C1 segment of cervical spinal cord (tissue), 14 donors: ENCODE data around the gene POTEH.
"Not testable (repeated sequence)": the region's sequence is repeated elsewhere in the genome, so short reads cannot be mapped to it uniquely, and the experiment has no call there.

Experiments used
- DNase-seq, 14 donors: peaks; one replicate each; lab custom pipeline; 2025; lab: John Stamatoyannopoulos, UW

POTEH gene

DNA sequence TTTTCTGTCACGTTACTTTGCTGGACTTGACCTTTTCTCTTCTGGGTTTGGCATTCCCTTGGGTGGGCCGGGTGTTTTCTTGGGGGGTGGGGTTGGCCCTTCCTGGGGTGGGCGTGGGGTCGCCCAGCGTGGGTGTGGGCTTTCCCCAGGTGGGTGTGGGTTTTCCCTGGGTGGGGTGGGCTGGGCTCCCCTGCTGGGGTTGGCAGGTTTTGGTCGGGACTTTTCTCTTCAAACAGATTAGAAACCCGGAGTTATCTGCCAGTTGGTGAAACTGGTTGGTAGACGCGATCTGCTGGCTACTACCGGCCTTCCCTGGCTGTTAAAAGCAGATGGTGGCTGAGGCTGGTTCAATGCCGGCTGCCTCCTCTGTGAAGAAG lies at the start of gene POTEH:
Gene POTEH, plus strand, starts transcription at position 278 of the 377 bp plus-strand sequence. Its CDS starts 52 bp downstream, at position 330.
- DNase-seq = not testable (repeated sequence)

GRCh38 chr22:15642288-15642861 lies 47.5 kb upstream of the POTEH start:
- not testable (repeated sequence) for DNase-seq

DNA sequence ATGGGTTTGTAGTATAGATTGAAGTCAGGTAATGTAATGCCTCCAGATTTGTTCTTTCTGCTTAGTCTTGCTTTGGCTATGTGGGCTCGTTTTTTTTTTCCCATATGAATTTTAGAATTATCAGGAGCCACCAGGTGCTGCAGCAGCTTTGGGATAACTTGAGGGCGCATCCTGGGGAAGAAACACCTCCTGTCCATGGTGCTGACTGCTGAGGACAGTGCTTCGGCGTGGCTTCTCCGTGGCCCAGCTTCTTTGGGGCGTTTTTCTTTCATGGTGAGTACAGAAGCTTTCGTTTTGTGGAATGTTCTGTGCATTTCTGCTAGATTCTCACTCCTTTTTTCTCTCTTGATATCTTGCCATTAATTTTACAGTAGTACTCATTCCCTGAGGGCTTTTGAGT lies 37.9 kb upstream of the POTEH start:
- not testable (repeated sequence) for DNase-seq

DNA sequence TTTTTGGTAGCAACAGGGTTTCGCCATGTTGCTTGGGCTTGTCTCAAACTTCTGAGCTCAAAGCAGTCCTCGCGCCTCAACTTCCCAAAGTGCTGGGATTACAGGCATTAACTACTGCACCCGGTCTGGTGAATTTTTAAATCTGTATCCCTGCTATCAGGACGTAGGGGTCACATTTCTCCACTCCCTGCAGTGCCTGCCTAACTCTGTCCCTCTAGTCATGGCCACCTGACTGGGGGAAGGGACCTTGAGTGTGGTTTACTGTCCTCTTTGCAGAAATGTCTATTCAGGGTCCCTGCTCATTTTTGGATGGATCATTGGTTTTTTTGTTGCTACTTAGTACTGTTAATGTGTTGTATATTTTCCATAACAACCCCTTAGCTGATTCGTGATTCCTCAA lies 37.1 kb upstream of the POTEH start:
- not testable (repeated sequence) for DNase-seq

- DNase-seq = not testable (repeated sequence)
Measured at GRCh38 chr22:15653241-15653640, 36.6 kb upstream of the POTEH start.

DNA sequence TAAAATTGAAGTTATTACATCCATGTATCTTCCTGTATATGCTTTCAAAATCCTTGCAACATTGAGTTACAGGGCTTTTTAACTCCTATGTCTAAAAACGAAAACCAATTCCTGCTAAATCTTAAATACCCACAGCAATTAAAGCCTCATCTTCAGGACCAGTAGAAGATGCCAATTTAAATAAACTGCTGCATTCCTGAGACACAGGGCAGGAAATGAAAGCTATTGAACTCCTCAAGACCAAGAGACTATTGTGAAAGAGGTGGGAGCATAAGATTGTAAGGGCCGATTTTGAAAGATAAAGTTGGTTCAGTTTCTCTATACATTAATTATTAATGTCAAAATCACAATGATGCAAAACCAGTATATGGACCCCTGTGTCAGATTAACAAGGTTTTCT lies 28.7 kb upstream of the POTEH start:
- DNase-seq = not testable (repeated sequence)

DNA sequence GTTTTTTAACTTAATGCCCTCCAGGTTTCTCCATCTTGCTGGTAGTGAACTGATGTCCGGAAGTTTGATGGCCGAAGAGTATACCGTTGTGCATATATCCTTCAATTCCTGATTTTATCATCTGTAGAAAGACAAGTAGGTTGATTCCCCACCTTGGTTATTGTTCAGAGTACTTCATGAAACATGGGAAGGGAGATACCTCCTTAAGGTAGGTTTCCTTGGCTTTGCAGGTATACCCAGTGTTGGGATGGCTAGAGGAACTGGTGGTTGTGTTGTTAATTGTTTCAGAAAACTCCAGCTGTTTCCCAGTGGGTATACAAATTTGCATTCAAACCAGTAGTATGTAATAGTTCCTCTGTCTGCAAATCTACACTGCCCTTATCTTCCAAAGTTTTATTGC lies 25.1 kb upstream of the POTEH start:
- not testable (repeated sequence) for DNase-seq

DNA sequence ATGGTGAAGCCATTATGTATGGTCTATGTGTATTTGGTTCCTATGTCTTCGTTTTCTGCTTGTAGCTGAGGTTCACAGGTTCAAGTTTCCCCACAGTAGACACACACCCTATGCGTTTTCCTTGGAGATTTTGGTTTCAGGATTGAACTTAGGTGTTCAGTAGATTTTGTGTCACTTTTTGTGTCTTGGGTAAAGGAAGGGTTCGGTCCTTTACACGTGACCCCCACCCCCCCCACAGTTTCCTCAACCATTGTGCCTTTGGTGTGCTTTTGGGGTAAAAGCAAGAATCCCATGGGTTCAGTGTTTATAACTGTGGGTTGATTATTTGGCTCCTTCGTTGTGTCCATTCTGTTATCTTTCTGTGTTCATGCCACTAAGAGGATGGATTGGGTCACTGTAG lies 24.3 kb upstream of the POTEH start:
- not testable (repeated sequence) for DNase-seq

GRCh38 chr22:15669430-15669829 lies 20.4 kb upstream of the POTEH start:
- not testable (repeated sequence) for DNase-seq

- not testable (repeated sequence) for DNase-seq
Measured at GRCh38 chr22:15679702-15680101, 10.1 kb upstream of the POTEH start.

- not testable (repeated sequence) for DNase-seq
Measured at GRCh38 chr22:15684115-15684514, 5.7 kb upstream of the POTEH start.

DNA sequence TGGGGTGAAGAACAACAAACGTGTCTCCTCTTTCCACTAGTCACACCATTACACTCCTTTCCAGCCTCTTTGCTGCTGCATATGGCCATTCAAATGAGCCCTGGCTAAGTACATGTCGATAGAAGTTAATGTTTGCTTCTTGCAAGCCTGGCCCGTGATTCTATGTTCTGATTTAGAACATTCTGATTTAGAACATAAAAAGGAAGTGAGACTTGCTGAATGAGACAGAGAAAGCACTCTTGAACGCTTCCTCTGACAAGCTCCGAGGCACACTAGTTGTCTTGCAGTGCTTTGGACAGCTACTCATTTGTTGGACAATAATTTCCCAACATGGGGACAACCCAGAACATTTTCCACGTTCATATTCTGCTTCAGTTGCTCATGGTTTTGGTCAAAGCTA lies 5.1 kb upstream of the POTEH start:
- DNase-seq = not testable (repeated sequence)

- DNase-seq = not testable (repeated sequence)
Measured at GRCh38 chr22:15685641-15686040, 4.2 kb upstream of the POTEH start.

DNA sequence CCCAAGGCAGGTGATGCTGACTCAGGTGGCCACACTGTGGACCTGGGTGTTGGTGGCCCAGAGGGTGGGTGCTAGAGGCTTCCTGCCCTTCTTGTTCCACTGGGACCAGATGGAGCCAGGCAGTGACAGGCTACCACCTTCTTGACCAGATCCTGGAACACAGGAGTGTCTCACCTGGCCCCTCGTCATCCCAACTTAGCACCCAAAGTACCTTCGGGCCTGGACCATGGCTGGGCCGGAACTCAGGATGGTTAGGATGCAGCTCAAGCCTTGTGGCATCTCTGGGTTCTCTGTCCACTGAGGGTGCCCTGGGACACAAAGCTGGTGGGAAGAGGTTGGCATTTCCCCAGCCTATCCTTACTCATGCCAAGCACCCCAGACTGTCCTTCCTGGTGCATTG lies 2.7 kb upstream of the POTEH start:
- not testable (repeated sequence) for DNase-seq

GRCh38 chr22:15687676-15688075 lies 2.1 kb upstream of the POTEH start:
- not testable (repeated sequence) for DNase-seq

- not testable (repeated sequence) for DNase-seq
Measured at GRCh38 chr22:15688090-15688489, 1.7 kb upstream of the POTEH start.

DNA sequence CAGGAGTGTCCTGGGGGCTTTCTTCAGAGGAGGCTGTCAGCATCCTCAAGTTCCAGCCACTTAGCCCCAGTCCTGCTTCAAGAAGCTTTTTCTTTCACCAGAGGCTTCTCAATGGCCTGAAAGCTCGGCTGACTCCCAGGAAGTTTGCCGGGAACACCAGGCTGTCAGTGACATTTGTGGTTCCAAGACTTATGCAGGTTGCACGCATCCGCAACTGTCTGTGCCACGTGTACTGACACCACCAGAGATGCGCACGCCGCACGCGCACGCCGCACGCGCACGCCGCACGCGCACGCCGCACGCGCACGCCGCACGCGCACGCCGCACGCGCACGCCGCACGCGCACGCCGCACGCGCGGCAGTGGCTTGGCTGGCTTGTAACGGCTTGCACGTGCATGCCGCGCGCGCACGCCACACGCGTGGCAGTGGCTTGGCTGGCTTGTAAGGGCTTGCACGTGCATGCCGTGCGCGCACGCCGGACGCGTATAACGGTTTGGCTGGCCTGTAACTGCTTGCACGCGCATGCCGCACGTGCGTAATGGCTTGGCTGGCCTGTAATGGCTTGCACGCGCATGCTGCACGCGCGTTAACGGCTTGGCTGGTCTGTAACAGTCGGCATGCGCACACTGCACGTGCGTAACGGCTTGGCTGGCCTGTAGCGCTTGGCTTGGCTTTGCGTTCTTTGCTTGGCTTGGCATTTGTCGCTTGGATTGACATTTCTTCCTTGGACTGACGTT lies 646 bp upstream of the POTEH start:
- DNase-seq = not testable (repeated sequence)

DNA sequence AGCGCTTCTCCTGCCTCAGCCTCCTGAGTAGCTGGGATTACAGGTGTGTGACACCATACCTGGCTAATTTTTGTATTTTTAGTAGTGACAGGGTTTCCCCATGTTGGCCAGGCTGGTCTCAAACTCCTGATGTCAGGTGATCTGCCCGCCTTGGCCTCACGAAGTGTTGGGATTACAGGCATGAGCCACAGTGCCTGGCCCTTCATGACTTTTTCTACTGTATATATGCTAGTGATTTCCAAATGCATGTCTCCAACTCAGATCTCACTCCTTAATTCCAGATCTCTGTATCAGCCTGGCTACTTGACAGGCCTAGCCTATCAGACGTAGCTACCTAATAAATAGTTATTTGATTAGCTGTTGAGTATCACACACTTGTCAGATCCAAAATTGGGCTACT lies 23.8 kb downstream of the POTEH start:
- DNase-seq = not testable (repeated sequence)

DNA sequence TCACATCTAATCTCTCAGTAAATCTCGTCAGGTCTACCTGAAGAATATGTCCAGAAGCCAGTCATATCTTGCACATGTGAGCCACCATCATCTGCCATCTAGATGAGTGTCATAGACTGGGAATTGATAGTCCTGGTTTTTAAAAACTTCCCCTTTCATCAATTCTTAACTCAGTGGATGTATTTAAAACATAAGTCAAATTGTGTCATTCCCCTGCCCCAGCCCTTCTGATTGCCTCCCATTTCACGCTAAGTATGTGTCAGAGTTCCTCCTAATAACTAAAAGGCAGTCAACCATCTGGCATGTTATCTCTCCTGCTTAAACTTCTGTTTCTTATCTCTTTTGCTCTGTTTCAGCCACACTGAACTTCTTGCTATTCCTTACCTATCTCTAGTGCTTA lies 24.3 kb downstream of the POTEH start:
- DNase-seq = not testable (repeated sequence)

DNA sequence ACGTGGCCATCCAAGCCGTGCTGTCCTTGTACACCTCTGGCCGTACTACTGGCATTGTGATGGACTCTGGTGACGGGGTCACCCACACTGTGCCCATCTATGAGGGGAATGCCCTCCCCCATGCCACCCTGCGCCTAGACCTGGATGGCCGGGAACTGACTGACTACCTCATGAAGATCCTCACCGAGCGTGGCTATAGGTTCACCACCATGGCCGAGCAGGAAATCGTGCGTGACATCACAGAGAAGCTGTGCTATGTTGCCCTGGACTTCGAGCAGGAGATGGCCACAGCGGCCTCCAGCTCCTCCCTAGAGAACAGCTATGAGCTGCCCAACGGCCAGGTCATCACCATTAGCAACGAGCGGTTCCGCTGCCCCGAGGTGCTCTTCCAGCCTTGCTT lies 32.1 kb downstream of the POTEH start:
- DNase-seq = not testable (repeated sequence)

- not testable (repeated sequence) for DNase-seq
Measured at GRCh38 chr22:15729209-15729917, 39.5 kb downstream of the POTEH start.

- not testable (repeated sequence) for DNase-seq
Measured at GRCh38 chr22:15731023-15731422, 41.2 kb downstream of the POTEH start.
